Body of pancreas (tissue), 4 donors: ENCODE measurements around the gene RFTN1. TPM values are rescaled to one million over a fixed set of nuclear protein-coding genes. Genes with fewer than 3 reads are reported as not detected.

Experiments used
- ATAC-seq: fragments of 150-250 bp; one replicate; pipeline ENCODE4 v1.9.1; 2016
- DNase-seq, 4 donors: peaks; one replicate each; pipeline ENCODE4 v3.0.0-alpha.2; 2019
- H3K27ac ChIP-seq, 4 donors: fragments of 200-600 bp; sonication (generic); 1 replicate in 3 of 4; 2 replicates in 1 of 4; pipeline versions ENCODE4 v1.5.1 to v1.6.1; 2016 to 2019; ENCODE audit warnings: mild to moderate bottlenecking in 1 of 4, mixed read lengths in 1 of 4, moderate library complexity in 1 of 4
- H3K27me3 ChIP-seq, 2 donors: fragments of 200-600 bp; sonication (generic); one replicate each; pipeline ENCODE4 v1.6.0; 2016; ENCODE audit warnings: mild to moderate bottlenecking in 1 of 2
- H3K36me3 ChIP-seq, 2 donors: fragments of 200-600 bp; sonication (generic); replicated peaks in 1 of 2; 2 replicates each; pipeline ENCODE4 v1.5.1; 2016; ENCODE audit warnings: low read depth in 2 of 2; ENCODE audit not compliant: insufficient read depth in 1 of 2
- H3K4me1 ChIP-seq: fragments of 200-600 bp; sonication (generic); one replicate; pipeline ENCODE4 v1.6.0; 2016
- H3K4me3 ChIP-seq, 2 donors: fragments of 200-600 bp; sonication (generic); 1 replicate in 1 of 2; 2 replicates in 1 of 2; pipeline ENCODE4 v1.5.1; 2016 to 2019
- H3K9me3 ChIP-seq, 3 donors: fragments of 200-600 bp; sonication (generic); 1 replicate in 2 of 3; 2 replicates in 1 of 3; pipeline ENCODE4 v1.5.1; 2016
- CTCF ChIP-seq, 7 experiments: fragments of 450-650 bp in 4 of 7; fragments of 200-600 bp in 3 of 7; sonication (generic) in 3 of 7; IDR thresholded peaks; one replicate each; pipeline ENCODE4 v1.5.1; 2016 to 2019; ENCODE audit warnings: antibody characterized with exemption in 7 of 7
- POLR2A ChIP-seq, 3 donors: fragments of 450-650 bp; IDR thresholded peaks; one replicate each; pipeline ENCODE4 v1.6.1; 2016; ENCODE audit warnings: antibody characterized with exemption in 3 of 3, mild to moderate bottlenecking in 2 of 3
- WGBS, 2 donors: methylation state at CpG; one replicate each; pipeline ENCODE4 v1.1.5; 2017; 5-methylcytosine and 5-hydroxymethylcytosine counted together
- intact Hi-C: fragments of 100-400 bp; cut with DNase I; formaldehyde crosslinking; loops from one replicate; pipeline ENCODE4 v1.15.1; 2023
- total RNA-seq, 2 donors: library from RNA; depleted of rRNA; stranded (reverse); fragments of >200 nt; gene quantifications; one replicate each; pipeline ENCODE4 v1.1.0, GENCODE V29; 2016

The RFTN1 gene
- total RNA-seq, 2 donors from 2014 or later = 6.5 to 28.0 TPM

GRCh38 chr3:16374047-16374934 lies 139.2 kb downstream of the RFTN1 start:
- TF ChIP-seq CTCF (IDR thresholded peaks at IDR 0.05) (no peak), POLR2A (IDR thresholded peaks at IDR 0.05) (no peak)
- ATAC-seq = no peak
- no peaks in the 10 kb centered on the region for H3K36me3 ChIP-seq
- no peaks in the 10 kb centered on the region for H3K4me1 ChIP-seq
- no peaks in the 10 kb centered on the region for H3K9me3 ChIP-seq
- no peak overlapping the region for H3K27ac ChIP-seq
- H3K4me3 ChIP-seq = no peak overlapping the region
- 75 to 86% methylated on average over 17 of the region's 17 CpGs for WGBS, 2 donors
- no peak for DNase-seq
- H3K27me3 ChIP-seq = no peaks in the 10 kb centered on the region
- intact Hi-C loops = no loop called here

- ATAC-seq = no peak
- intact Hi-C loops = no loop called here
- H3K4me1 ChIP-seq = no peaks in the 10 kb centered on the region
These were observed 140.1 kb downstream of the RFTN1 start for GRCh38 chr3:16373341-16373946.

GRCh38 chr3:16372362-16373292 lies 140.9 kb downstream of the RFTN1 start:
- no peak for TF ChIP-seq POLR2A (IDR thresholded peaks at IDR 0.05)
- TF ChIP-seq CTCF (IDR thresholded peaks at IDR 0.05) = no peak
- no peak overlapping the region for H3K4me3 ChIP-seq
- H3K27me3 ChIP-seq = no peaks in the 10 kb centered on the region
- no peaks in the 10 kb centered on the region for H3K9me3 ChIP-seq
- H3K36me3 ChIP-seq = no peaks in the 10 kb centered on the region
- 65 to 82% methylated on average over 12 of the region's 12 CpGs for WGBS, 2 donors
- intact Hi-C loops = no loop called here
- H3K4me1 ChIP-seq = no peaks in the 10 kb centered on the region
- DNase-seq (peak in 1 of 4 donors; percentile 11), ATAC-seq (no peak)
- peak overlapping the region in 1 of 4 donors; percentile 3 for H3K27ac ChIP-seq

More at GRCh38 chr3:16373341-16373946, 140.1 kb downstream of the RFTN1 start:
- H3K4me3 ChIP-seq = no peak overlapping the region
- 60 to 73% methylated on average over 3 of the region's 3 CpGs for WGBS, 2 donors
- H3K27me3 ChIP-seq = no peaks in the 10 kb centered on the region
- H3K27ac ChIP-seq = peak overlapping the region in 1 of 4 donors; percentile 3
- no peaks in the 10 kb centered on the region for H3K9me3 ChIP-seq
- no peaks in the 10 kb centered on the region for H3K36me3 ChIP-seq
- DNase-seq = no peak
- no peak for TF ChIP-seq CTCF (IDR thresholded peaks at IDR 0.05)
- TF ChIP-seq POLR2A (IDR thresholded peaks at IDR 0.05) = no peak

- DNase-seq = peak in 1 of 4 donors; percentile 19
- TF ChIP-seq POLR2A (IDR thresholded peaks at IDR 0.05) (no peak), CTCF (IDR thresholded peaks at IDR 0.05) (no peak)
These were observed 142.4 kb downstream of the RFTN1 start for GRCh38 chr3:16370872-16371740.

More at GRCh38 chr3:16370872-16371740, 142.4 kb downstream of the RFTN1 start:
- intact Hi-C loops = no loop called here
- no peaks in the 10 kb centered on the region for H3K9me3 ChIP-seq
- WGBS, 2 donors = 53 to 56% methylated on average over 10 of the region's 10 CpGs
- H3K27ac ChIP-seq = no peak overlapping the region
- H3K4me3 ChIP-seq = no peak overlapping the region
- no peaks in the 10 kb centered on the region for H3K36me3 ChIP-seq
- H3K4me1 ChIP-seq = no peaks in the 10 kb centered on the region
- no peak for ATAC-seq
- no peaks in the 10 kb centered on the region for H3K27me3 ChIP-seq
